Loucy (cell line): ENCODE results near the gene SLC25A11.
"Not testable (repeated sequence)": the region's sequence is repeated elsewhere in the genome, so short reads cannot be mapped to it uniquely, and the experiment has no call there.

ENCODE experiments used
- H2AFZ ChIP-seq: fragments of 200-600 bp; sonication (generic); 2 replicates; pipeline ENCODE4 v1.6.0; 2016; ENCODE audit warnings: antibody characterized with exemption, mild to moderate bottlenecking, low read length, moderate library complexity
- H3F3A ChIP-seq: fragments of 200-600 bp; 2 replicates; pipeline ENCODE4 v1.6.0; 2016; ENCODE audit warnings: antibody characterized with exemption, low read depth, mild to moderate bottlenecking
- H3K27me3 ChIP-seq: fragments of 200-600 bp; sonication (generic); 2 replicates; pipeline ENCODE4 v1.6.1; 2014; ENCODE audit warnings: low read length, mild to moderate bottlenecking; ENCODE audit not compliant: insufficient read depth, poor library complexity, severe bottlenecking
- H3K36me3 ChIP-seq: fragments of 200-600 bp; sonication (generic); 2 replicates; pipeline ENCODE4 v1.6.1; 2016; ENCODE audit warnings: low read length; ENCODE audit not compliant: insufficient read depth
- H3K4me1 ChIP-seq: fragments of 200-600 bp; sonication (generic); 2 replicates; pipeline ENCODE4 v1.5.1; 2014; ENCODE audit warnings: low read length, mild to moderate bottlenecking; ENCODE audit not compliant: insufficient read depth, poor library complexity, severe bottlenecking
- H3K4me2 ChIP-seq: fragments of 200-600 bp; sonication (generic); 2 replicates; pipeline ENCODE4 v1.6.0; 2014; ENCODE audit warnings: antibody characterized with exemption, low read length, low read depth, mild to moderate bottlenecking; ENCODE audit not compliant: poor library complexity, severe bottlenecking
- H3K4me3 ChIP-seq: fragments of 200-600 bp; sonication (generic); 2 replicates; pipeline ENCODE4 v1.5.1; 2014; ENCODE audit warnings: low read length, mild to moderate bottlenecking, mixed read lengths; ENCODE audit not compliant: poor library complexity, severe bottlenecking
- H3K79me2 ChIP-seq: fragments of 200-600 bp; sonication (generic); 2 replicates; pipeline ENCODE4 v1.6.1; 2014; ENCODE audit warnings: low read length; ENCODE audit not compliant: insufficient read depth
- H3K9ac ChIP-seq: fragments of 200-600 bp; sonication (generic); 2 replicates; pipeline ENCODE4 v1.6.0; 2014; ENCODE audit warnings: mild to moderate bottlenecking, low read depth, low read length, moderate library complexity; ENCODE audit not compliant: poor library complexity, severe bottlenecking
- H3K9me2 ChIP-seq: fragments of 200-600 bp; sonication (generic); replicated peaks from 2 replicates; pipeline ENCODE4 v1.6.1; 2016; ENCODE audit warnings: low read depth, low read length, mixed read lengths
- H3K9me3 ChIP-seq: fragments of 200-600 bp; sonication (generic); 2 replicates; pipeline ENCODE4 v1.6.1; 2014; ENCODE audit warnings: mild to moderate bottlenecking, antibody characterized with exemption, low read length, low read depth; ENCODE audit not compliant: insufficient read depth
- H4K20me1 ChIP-seq: fragments of 200-600 bp; sonication (generic); 2 replicates; pipeline ENCODE4 v1.6.0; 2014; ENCODE audit warnings: antibody characterized with exemption, low read length, mild to moderate bottlenecking; ENCODE audit not compliant: insufficient read depth, poor library complexity, severe bottlenecking
- CTCF ChIP-seq: fragments of 200-600 bp; sonication (generic); conservative IDR thresholded peaks from 2 replicates; pipeline ENCODE4 v1.5.1; 2014; ENCODE audit warnings: mild to moderate bottlenecking, antibody characterized with exemption, low read length
- EZH2phosphoT487 ChIP-seq: fragments of 200-600 bp; IDR thresholded peaks from 2 replicates; pipeline ENCODE4 v1.6.1; 2018; ENCODE audit warnings: antibody characterized with exemption, mild to moderate bottlenecking, moderate library complexity, borderline replicate concordance

The SLC25A11 gene

DNA sequence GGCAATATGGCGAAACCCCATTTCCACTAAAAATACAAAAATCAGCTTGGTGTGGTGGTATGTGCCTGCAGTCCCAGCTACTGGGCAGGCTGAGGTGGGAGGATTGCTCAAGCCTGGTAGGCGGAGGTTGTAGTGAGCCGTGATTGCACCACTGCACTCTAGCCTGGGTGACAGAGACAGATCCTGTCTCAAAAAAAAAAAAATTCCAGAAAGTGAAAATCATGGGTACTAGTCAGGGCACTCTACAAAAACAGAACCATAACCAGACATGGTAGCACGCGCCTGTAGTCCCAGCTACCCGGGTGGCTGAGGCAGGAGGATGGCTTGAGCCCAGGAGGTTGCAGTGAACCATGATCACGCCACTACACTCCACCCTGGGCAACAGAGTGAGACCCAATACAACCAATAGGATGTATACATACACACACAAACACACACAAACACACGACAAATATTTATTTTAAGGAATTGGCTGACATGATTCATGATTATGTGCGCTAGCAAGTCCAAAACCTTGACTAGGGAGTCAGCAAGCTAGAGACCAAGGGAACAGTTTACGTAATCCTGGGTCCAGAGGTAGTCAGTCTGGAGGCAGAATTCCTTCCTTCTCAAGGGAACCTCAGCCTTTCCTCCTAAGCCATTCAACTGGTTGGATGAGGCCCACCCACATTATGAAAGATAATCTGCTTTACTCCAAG lies 19.3 kb downstream of the SLC25A11 start:
- Histone ChIP-seq H3K4me2 (no peak overlapping the region), H3K4me3 (no peak overlapping the region), H3K27me3 (no peaks in the 10 kb centered on the region), H3K4me1 (no peaks in the 10 kb centered on the region), H3K79me2 (no peaks in the 10 kb centered on the region), H3K9ac (no peak overlapping the region), H3K36me3 (no peaks in the 10 kb centered on the region), H3K9me3 (no peaks in the 10 kb centered on the region), H2AFZ (no peak overlapping the region), H3F3A (no peaks in the 10 kb centered on the region), H4K20me1 (no peaks in the 10 kb centered on the region), H3K9me2 (no peaks in the 10 kb centered on the region)
- TF ChIP-seq CTCF: no peak
- TF ChIP-seq EZH2phosphoT487: no peak

DNA sequence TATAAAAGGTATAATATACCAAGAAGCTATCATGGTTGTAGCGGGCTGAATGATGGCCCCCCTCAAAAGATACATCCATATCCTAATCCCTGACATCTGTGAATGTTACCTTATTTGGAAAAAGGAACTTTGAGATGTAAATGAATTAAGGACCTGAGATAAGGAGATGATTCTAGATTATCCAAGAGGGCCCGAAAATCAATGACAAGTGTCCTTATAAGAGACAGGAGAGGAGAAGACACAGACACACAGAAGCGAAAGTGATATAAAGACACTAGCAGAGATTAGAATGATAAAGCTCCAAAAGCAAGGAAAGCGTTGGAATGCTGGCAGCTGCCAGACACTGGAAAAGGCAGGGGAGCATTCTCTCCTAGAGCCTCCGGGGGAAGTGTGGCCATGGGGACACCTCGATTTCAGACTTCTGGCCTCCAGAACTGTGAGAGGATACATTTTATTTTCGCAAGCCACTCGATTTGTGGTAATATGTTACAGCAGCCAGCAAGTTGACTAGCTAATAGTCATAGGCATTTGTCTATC lies 20.3 kb downstream of the SLC25A11 start:
- Histone ChIP-seq H3K9me3 (no peaks in the 10 kb centered on the region), H2AFZ (no peak overlapping the region), H3K27me3 (no peaks in the 10 kb centered on the region), H3K79me2 (no peaks in the 10 kb centered on the region), H4K20me1 (no peaks in the 10 kb centered on the region), H3F3A (no peaks in the 10 kb centered on the region), H3K4me3 (no peak overlapping the region), H3K9me2 (no peaks in the 10 kb centered on the region), H3K9ac (no peak overlapping the region), H3K36me3 (no peaks in the 10 kb centered on the region), H3K4me1 (no peaks in the 10 kb centered on the region), H3K4me2 (no peak overlapping the region)
- TF ChIP-seq EZH2phosphoT487: no peak
- no peak for TF ChIP-seq CTCF

DNA sequence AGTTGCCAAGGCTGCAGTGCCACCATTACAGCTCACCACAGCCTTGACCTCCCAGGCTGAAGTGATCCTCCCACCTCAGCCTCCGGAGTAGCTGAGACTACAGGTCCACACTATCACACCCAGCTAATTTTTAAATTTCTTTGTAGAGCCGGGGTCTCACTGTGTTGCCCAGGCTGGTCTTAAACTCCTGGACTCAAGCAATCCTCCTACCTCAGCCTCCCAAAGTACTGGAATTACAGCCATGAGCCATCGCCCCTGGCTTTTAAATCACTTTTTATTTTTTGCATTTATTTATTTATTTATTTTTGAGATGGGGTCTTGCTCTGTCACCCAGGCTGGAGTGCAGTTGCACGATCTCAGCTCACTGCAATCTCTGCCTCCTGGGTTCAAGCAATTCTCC lies 25.3 kb downstream of the SLC25A11 start:
- H3F3A ChIP-seq, H3K9me3 ChIP-seq, H3K79me2 ChIP-seq, H3K4me2 ChIP-seq, H3K4me1 ChIP-seq, H2AFZ ChIP-seq, H3K27me3 ChIP-seq, H3K9me2 ChIP-seq, H3K9ac ChIP-seq, H3K4me3 ChIP-seq, H4K20me1 ChIP-seq, H3K36me3 ChIP-seq: not testable (repeated sequence)

GRCh38 chr17:4913994-4914393 lies 25.9 kb downstream of the SLC25A11 start:
- Histone ChIP-seq H3K27me3 (no peaks in the 10 kb centered on the region), H3K36me3 (no peaks in the 10 kb centered on the region), H3K9me2 (no peaks in the 10 kb centered on the region), H3K79me2 (no peaks in the 10 kb centered on the region), H2AFZ (no peak overlapping the region), H3K4me2 (no peak overlapping the region), H3K9ac (no peak overlapping the region), H3F3A (no peaks in the 10 kb centered on the region), H4K20me1 (no peaks in the 10 kb centered on the region), H3K4me1 (peaks cover under 1% of the 10 kb centered on the region), H3K9me3 (no peaks in the 10 kb centered on the region), H3K4me3 (no peak overlapping the region)
- TF ChIP-seq CTCF: no peak
- no peak for TF ChIP-seq EZH2phosphoT487
